B cell (primary cell): ENCODE measurements around the gene CD200R1L.

Experiments
- CTCF ChIP-seq: fragments of 200-600 bp; IDR thresholded peaks from one replicate; pipeline ENCODE4 v1.8.0; 2022; ENCODE audit warnings: antibody characterized with exemption, mild to moderate bottlenecking
- EZH2 ChIP-seq: IDR thresholded peaks from 2 replicates; pipeline ENCODE4 v1.6.1; 2012; ENCODE audit warnings: borderline replicate concordance, low read depth, mild to moderate bottlenecking, moderate library complexity, low read length; ENCODE audit not compliant: insufficient read depth, poor library complexity, severe bottlenecking

- TF ChIP-seq CTCF (no peak), EZH2 (no peak)
Observed at GRCh38 chr3:112782491-112782890, 64.2 kb downstream of the CD200R1L start.
